HCT116 (cell line): Measurements from ENCODE around the gene CA10.

Experiments used
- ELF1 ChIP-seq: IDR thresholded peaks from 2 replicates; pipeline ENCODE4 v1.6.1; 2012; ENCODE audit warnings: low read depth, borderline replicate concordance
- EZH2 ChIP-seq: fragments of 200-600 bp; sonication (generic); IDR thresholded peaks from 2 replicates; pipeline ENCODE4 v1.6.1; 2017; ENCODE audit warnings: antibody characterized with exemption, mixed run types
- EZH2phosphoT487 ChIP-seq: fragments of 200-600 bp; IDR thresholded peaks from 2 replicates; pipeline ENCODE4 v1.6.1; 2018; ENCODE audit warnings: antibody characterized with exemption, borderline replicate concordance
- POLR2A ChIP-seq: IDR thresholded peaks from 2 replicates; pipeline ENCODE4 v1.7.0; 2011; ENCODE audit warnings: borderline replicate concordance; ENCODE audit not compliant: insufficient read depth, insufficient read length; ENCODE audit errors: extremely low read depth
- RAD21 ChIP-seq: IDR thresholded peaks from 2 replicates; pipeline ENCODE4 v1.6.1; 2012; ENCODE audit warnings: low read depth, mild to moderate bottlenecking
- SRF ChIP-seq: IDR thresholded peaks from 2 replicates; pipeline ENCODE4 v1.6.1; 2012; ENCODE audit warnings: low read depth
- YY1 ChIP-seq: IDR thresholded peaks from 2 replicates; pipeline ENCODE4 v1.6.1; 2011; ENCODE audit warnings: low read length, low read depth, moderate library complexity, mild to moderate bottlenecking; ENCODE audit not compliant: insufficient replicate concordance; ENCODE audit errors: extremely low read depth
- ZFX ChIP-seq: fragments of 450-650 bp; IDR thresholded peaks from 2 replicates; pipeline ENCODE4 v1.6.1; 2017
- TF ChIP-seq, protein P1 (sequence below), 3 experiments: fragments of 200-600 bp in 1 of 3; sonication (generic) in 1 of 3; IDR thresholded peaks in 2 of 3; conservative IDR thresholded peaks in 1 of 3; 2 replicates each; pipeline ENCODE4 v1.5.1; 2012 to 2017; ENCODE audit warnings: low read depth in 2 of 3, low read length in 2 of 3, antibody characterized with exemption in 1 of 3, borderline replicate concordance in 1 of 3, control low read depth in 1 of 3, mild to moderate bottlenecking in 1 of 3, mixed read lengths in 1 of 3, mixed run types in 1 of 3, moderate library complexity in 1 of 3; ENCODE audit not compliant: insufficient read depth in 1 of 3
- TF ChIP-seq, protein P2 (sequence below): IDR thresholded peaks from 2 replicates; pipeline ENCODE4 v1.6.1; 2011; ENCODE audit warnings: mild to moderate bottlenecking, low read length, moderate library complexity; ENCODE audit not compliant: insufficient replicate concordance; ENCODE audit errors: extremely low read depth
- TF ChIP-seq, protein P3 (sequence below): IDR thresholded peaks from 2 replicates; pipeline ENCODE4 v1.6.1; 2012
- TF ChIP-seq, protein P4 (sequence below): IDR thresholded peaks from 2 replicates; pipeline ENCODE4 v1.6.1; 2012

DNA sequence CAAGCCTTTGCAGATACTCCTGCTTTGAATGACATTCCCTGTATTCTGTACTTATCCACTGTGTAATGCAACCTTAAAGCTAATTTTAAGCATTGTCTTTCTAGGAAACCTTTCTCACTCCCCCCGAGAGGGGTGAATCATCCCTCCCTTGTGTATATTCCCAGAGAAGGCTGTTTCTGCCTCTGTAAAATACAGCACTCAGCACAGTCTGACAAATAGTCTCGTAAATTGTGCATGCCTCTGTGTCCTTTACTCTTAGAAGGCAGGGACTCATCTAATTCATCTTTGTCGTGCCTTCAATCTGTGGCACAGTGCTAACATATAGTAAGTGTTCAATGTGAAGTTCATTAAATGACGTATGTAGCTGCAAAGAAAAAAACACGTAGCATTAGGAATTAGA, 200.7 kb downstream of the CA10 start:
- TF ChIP-seq ZFX (no peak), ELF1 (no peak), RAD21 (no peak), YY1 (no peak), EZH2 (no peak), POLR2A (no peak), SRF (no peak), EZH2phosphoT487 (no peak)
- TF ChIP-seq, protein P1, sequence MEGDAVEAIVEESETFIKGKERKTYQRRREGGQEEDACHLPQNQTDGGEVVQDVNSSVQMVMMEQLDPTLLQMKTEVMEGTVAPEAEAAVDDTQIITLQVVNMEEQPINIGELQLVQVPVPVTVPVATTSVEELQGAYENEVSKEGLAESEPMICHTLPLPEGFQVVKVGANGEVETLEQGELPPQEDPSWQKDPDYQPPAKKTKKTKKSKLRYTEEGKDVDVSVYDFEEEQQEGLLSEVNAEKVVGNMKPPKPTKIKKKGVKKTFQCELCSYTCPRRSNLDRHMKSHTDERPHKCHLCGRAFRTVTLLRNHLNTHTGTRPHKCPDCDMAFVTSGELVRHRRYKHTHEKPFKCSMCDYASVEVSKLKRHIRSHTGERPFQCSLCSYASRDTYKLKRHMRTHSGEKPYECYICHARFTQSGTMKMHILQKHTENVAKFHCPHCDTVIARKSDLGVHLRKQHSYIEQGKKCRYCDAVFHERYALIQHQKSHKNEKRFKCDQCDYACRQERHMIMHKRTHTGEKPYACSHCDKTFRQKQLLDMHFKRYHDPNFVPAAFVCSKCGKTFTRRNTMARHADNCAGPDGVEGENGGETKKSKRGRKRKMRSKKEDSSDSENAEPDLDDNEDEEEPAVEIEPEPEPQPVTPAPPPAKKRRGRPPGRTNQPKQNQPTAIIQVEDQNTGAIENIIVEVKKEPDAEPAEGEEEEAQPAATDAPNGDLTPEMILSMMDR (IDR thresholded peaks at IDR 0.05 in 2 of 3, conservative IDR thresholded peaks at IDR 0.05 in 1 of 3; ENCODE audit: borderline replicate concordance in 1 of 3, insufficient read depth in 1 of 3, low read depth in 2 of 3, low read length in 2 of 3): no peak
- TF ChIP-seq, protein P2, sequence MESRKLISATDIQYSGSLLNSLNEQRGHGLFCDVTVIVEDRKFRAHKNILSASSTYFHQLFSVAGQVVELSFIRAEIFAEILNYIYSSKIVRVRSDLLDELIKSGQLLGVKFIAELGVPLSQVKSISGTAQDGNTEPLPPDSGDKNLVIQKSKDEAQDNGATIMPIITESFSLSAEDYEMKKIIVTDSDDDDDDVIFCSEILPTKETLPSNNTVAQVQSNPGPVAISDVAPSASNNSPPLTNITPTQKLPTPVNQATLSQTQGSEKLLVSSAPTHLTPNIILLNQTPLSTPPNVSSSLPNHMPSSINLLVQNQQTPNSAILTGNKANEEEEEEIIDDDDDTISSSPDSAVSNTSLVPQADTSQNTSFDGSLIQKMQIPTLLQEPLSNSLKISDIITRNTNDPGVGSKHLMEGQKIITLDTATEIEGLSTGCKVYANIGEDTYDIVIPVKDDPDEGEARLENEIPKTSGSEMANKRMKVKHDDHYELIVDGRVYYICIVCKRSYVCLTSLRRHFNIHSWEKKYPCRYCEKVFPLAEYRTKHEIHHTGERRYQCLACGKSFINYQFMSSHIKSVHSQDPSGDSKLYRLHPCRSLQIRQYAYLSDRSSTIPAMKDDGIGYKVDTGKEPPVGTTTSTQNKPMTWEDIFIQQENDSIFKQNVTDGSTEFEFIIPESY: no peak
- TF ChIP-seq, protein P3, sequence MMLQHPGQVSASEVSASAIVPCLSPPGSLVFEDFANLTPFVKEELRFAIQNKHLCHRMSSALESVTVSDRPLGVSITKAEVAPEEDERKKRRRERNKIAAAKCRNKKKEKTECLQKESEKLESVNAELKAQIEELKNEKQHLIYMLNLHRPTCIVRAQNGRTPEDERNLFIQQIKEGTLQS: no peak
- TF ChIP-seq, protein P4, sequence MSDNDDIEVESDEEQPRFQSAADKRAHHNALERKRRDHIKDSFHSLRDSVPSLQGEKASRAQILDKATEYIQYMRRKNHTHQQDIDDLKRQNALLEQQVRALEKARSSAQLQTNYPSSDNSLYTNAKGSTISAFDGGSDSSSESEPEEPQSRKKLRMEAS: no peak
